Kidney (tissue), 14 donors: ENCODE measurements around the gene ZDHHC1. TPM values are rescaled to one million over a fixed set of nuclear protein-coding genes. Genes with fewer than 3 reads are reported as not detected.

Experiments
- DNase-seq, 5 donors: peaks; one replicate each; pipeline ENCODE4 v3.0.0-alpha.2; 2013 to 2020
- FAIRE-seq: peaks from 2 replicates; lab custom pipeline; 2012; peaks lifted over from hg19 to GRCh38; lab: Jason Lieb, UNC
- H3K27ac ChIP-seq, 2 donors: one replicate each; pipeline ENCODE4 v1.7.0; 2013; ENCODE audit warnings: low read depth in 2 of 2, low read length in 2 of 2, inconsistent platforms in 1 of 2
- H3K27me3 ChIP-seq: one replicate; pipeline ENCODE4 v1.7.1; 2013; ENCODE audit warnings: low read length, inconsistent platforms; ENCODE audit not compliant: control insufficient read depth, insufficient read depth
- H3K36me3 ChIP-seq, 3 donors: one replicate each; pipeline versions ENCODE4 v1.7.0 to v1.7.1; 2013; ENCODE audit warnings: low read length in 3 of 3, control low read depth in 1 of 3, inconsistent platforms in 1 of 3; ENCODE audit not compliant: insufficient read depth in 3 of 3, control insufficient read depth in 2 of 3
- H3K4me1 ChIP-seq, 3 donors: one replicate each; pipeline versions ENCODE4 v1.7.0 to v1.7.1; 2013; ENCODE audit warnings: low read length in 3 of 3, inconsistent platforms in 1 of 3, low read depth in 1 of 3; ENCODE audit not compliant: control insufficient read depth in 2 of 3, insufficient read depth in 2 of 3
- H3K4me3 ChIP-seq, 3 donors: one replicate each; pipeline versions ENCODE4 v1.7.0 to v1.8.1; 2013; ENCODE audit warnings: low read length in 3 of 3, control low read depth in 1 of 3, inconsistent platforms in 1 of 3
- H3K9ac ChIP-seq, 3 donors: one replicate each; pipeline versions ENCODE4 v1.7.0 to v1.7.1; 2013; ENCODE audit warnings: low read length in 3 of 3, control low read depth in 1 of 3, inconsistent platforms in 1 of 3
- H3K9me3 ChIP-seq, 3 donors: one replicate each; pipeline versions ENCODE4 v1.7.0 to v1.7.1; 2013; ENCODE audit warnings: low read length in 3 of 3, control low read depth in 1 of 3, inconsistent platforms in 1 of 3; ENCODE audit not compliant: control insufficient read depth in 2 of 3, insufficient read depth in 1 of 3
- intact Hi-C: fragments of 100-400 bp; cut with DNase I; formaldehyde crosslinking; loops from one replicate; pipeline ENCODE4 v1.11.1; 2022
- polyA plus RNA-seq: library from polyadenylated mRNA; stranded (reverse); fragments of 350-450 nt; fragmentation: Illumina TruSeq; extraction: RNeasy Lipid Tissue Mini Kit (QIAGEN cat#74804); gene quantifications from one replicate; pipeline ENCODE4 v1.2.3, GENCODE V29; 2014; ENCODE audit warnings: low read depth, low replicate concordance; ENCODE audit not compliant: insufficient read depth
- total RNA-seq: library from RNA; stranded (reverse); fragmentation: NEBNext Ultra II Directional; extraction: Animal tissue kit (Norgen Biotek cat#: 25700); gene quantifications from one replicate; pipeline ENCODE4 v1.2.1, GENCODE V29; 2021
- TF ChIP-seq, protein P1 (sequence below): IDR thresholded peaks from 3 replicates; pipeline ENCODE4 v1.5.1; 2012; ENCODE audit warnings: mild to moderate bottlenecking, moderate library complexity, borderline replicate concordance; ENCODE audit not compliant: insufficient read depth; ENCODE audit errors: extremely low read depth
- donor health status: control.
- donor health status: control.
- donor health status: control.
- donor health status: control.
- donor health status: control.
- donor health status: DM: yes; HTN: yes; CAD: no.
- donor health status: Normal renal cell carcinoma (clear cell type).

ZDHHC1 gene
- total and polyA plus RNA-seq, 2 donors from 2014 or later = 14.6 to 23.6 TPM

GRCh38 chr16:67437513-67437912, 21.2 kb upstream of the ZDHHC1 start:
- peak overlapping the region; percentile 79 to 85 for H3K27ac ChIP-seq
- H3K9ac ChIP-seq = peak overlapping the region in 1 of 3 donors; percentile 44
- FAIRE-seq = no peak
- H3K4me1 ChIP-seq = peaks cover 3 to 48% (median 33%) of the 10 kb centered on the region in 3 donors
- H3K27me3 ChIP-seq = no peaks in the 10 kb centered on the region
- H3K9me3 ChIP-seq = no peaks in the 10 kb centered on the region
- TF ChIP-seq, protein P1, sequence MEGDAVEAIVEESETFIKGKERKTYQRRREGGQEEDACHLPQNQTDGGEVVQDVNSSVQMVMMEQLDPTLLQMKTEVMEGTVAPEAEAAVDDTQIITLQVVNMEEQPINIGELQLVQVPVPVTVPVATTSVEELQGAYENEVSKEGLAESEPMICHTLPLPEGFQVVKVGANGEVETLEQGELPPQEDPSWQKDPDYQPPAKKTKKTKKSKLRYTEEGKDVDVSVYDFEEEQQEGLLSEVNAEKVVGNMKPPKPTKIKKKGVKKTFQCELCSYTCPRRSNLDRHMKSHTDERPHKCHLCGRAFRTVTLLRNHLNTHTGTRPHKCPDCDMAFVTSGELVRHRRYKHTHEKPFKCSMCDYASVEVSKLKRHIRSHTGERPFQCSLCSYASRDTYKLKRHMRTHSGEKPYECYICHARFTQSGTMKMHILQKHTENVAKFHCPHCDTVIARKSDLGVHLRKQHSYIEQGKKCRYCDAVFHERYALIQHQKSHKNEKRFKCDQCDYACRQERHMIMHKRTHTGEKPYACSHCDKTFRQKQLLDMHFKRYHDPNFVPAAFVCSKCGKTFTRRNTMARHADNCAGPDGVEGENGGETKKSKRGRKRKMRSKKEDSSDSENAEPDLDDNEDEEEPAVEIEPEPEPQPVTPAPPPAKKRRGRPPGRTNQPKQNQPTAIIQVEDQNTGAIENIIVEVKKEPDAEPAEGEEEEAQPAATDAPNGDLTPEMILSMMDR = no peak
- H3K36me3 ChIP-seq = peaks cover 3 to 25% (median 18%) of the 10 kb centered on the region in 3 donors
- intact Hi-C loops = no loop called here
- DNase-seq = no peak
- H3K4me3 ChIP-seq = no peak overlapping the region

- no peak for FAIRE-seq
- peak overlapping the region; percentile 79 to 85 for H3K27ac ChIP-seq
- intact Hi-C loops = no loop called here
Measured at GRCh38 chr16:67436640-67437193, 20.4 kb upstream of the ZDHHC1 start.

DNA sequence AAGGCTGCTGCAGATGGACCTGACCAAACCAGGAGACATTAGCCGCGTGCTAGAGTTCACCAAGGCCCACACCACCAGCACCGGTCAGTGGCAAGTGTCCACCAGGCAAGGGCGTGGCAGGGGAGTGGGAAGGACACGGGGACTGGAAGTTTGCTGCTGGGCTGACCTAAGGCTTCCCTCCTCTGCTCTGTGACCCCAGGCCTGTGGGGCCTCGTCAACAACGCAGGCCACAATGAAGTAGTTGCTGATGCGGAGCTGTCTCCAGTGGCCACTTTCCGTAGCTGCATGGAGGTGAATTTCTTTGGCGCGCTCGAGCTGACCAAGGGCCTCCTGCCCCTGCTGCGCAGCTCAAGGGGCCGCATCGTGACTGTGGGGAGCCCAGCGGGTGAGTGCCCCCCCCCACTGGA, 19.5 kb upstream of the ZDHHC1 start:
- Histone ChIP-seq H3K4me1 (peaks cover 0 to 37% (median 19%) of the 10 kb centered on the region in 3 donors), H3K36me3 (peaks cover 3 to 25% (median 18%) of the 10 kb centered on the region in 3 donors), H3K9me3 (no peaks in the 10 kb centered on the region), H3K27me3 (no peaks in the 10 kb centered on the region), H3K27ac (peak overlapping the region; percentile 88), H3K4me3 (peak overlapping the region in 1 of 3 donors; percentile 20), H3K9ac (peak overlapping the region in 1 of 3 donors; percentile 74)
- TF ChIP-seq, protein P1 = no peak
- FAIRE-seq (no peak), DNase-seq (no peak)
- intact Hi-C loops = no loop called here

More at GRCh38 chr16:67436640-67437193, 20.4 kb upstream of the ZDHHC1 start:
- TF ChIP-seq, protein P1 = no peak
- Histone ChIP-seq H3K4me3 (no peak overlapping the region), H3K4me1 (peaks cover 2 to 41% (median 25%) of the 10 kb centered on the region in 3 donors), H3K36me3 (peaks cover 3 to 25% (median 18%) of the 10 kb centered on the region in 3 donors), H3K27me3 (no peaks in the 10 kb centered on the region), H3K9ac (peak overlapping the region in 1 of 3 donors; percentile 44), H3K9me3 (no peaks in the 10 kb centered on the region)
- DNase-seq = no peak
